ENCODE measurements around the gene PBX1.
A peak's percentile ranks its signal among the peaks of the same experiment; 100 is the strongest.
"Not testable (repeated sequence)": the region's sequence is repeated elsewhere in the genome, so short reads cannot be mapped to it uniquely, and the experiment has no call there.

PBX1 gene
- total RNA-seq, result 1.6 to 1.9 reads per million in 2 donors

DNA sequence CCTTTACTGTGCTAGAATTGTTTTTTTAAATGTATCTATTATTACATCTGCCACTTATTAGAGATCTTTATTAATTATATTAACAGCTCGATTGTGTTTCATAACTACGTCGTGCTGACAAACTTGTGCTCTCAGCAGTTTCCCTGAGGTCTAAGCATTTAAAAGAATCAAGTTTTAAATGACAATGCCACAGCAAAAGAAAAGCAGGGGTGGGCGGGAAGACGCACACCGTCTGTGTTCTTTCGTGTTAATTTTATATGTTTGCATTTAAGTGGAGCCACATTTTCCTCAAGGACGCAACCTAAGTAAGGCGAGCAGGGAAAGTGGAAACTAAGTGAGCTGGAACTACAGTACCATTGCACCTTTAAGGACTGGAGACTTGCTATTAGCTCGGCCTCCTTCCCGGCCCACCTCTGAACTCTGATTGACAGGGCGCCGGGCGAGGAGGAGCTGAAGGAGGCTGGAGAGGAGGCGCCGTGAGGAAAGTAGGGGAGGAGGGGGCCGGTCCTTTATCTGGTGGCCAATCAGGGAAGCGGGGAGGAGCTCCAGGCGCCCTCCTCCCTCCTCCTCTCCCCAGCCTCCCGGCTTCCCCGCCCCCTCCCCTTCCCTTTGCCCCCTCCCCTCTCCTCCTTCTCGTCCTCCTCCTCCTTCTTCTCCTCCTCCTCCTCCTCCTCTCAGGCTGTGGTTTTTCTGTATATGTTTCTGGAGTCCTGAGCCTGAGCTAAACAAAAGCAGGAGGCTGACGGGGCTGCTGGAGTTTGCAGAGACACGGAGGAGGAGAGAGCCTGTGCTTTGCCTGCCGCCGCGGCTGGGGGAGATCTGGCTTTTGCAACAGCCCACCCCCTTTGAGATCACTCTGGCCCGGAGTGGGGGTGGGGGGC lies at the start of gene PBX1:
PBX1 (plus strand) TSS at position 724 of the 881 bp plus-strand sequence.
- peak in 4 of 5 experiments; percentile 20 to 88 (median 38) for DNase-seq

- no peak for DNase-seq
Measured at GRCh38 chr1:164510435-164510834, 48.5 kb upstream of the PBX1 start.

DNA sequence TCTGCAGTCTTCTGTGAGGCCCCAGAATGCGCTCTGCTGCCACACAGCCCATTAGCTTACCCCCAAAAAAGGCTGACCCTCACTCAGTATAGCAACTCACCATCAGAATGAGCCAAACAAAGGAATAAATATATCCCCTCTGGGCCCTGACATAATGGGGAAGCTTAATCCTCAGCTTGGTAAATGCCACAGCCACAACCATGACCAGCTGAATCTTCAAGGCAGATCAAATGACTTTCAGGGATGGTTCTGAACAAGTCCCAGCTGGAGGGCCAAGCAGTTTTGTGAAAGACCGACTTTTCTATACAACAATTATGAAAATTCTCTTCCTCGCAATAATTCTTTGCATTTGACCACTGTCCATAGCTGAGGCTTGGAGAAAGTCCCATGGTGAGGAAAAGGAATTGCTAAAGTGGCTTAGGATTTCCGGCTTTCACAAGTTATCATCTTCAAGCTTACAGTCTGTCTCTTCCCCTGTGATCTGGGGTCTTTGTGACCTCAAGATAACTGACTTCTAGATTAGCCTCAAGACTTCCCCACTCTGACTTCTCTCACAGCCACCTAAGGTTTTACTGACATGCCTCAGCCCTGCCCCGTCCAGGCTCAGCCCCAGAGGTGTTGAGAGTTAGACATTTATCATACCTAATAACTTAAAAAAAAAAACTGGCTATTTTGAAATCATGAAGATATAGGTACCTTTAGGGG lies 47.8 kb upstream of the PBX1 start:
- no peak for DNase-seq

DNA sequence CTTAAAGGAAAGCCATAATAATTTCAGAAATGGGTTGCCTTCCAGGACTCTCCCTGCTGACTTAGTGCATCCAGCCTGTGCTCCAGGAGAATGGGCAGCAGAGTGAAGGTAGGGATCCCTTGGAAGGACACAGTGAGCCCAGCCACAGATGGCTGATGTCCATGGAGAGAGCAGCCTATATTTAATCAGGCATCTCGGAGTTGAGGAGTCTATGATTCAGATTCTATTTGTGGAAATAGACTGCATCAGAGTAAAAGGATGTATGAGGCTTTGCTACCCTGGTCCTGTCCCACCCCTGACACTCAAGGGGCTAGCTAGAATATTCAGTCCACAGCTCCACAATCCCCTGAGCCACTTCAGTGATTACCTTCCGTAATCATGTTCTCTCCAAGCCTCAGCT lies 43.8 kb upstream of the PBX1 start:
- no peak for DNase-seq

GRCh38 chr1:164515711-164516331 lies 43.2 kb upstream of the PBX1 start:
- DNase-seq, result no peak

- no peak for DNase-seq
Measured at GRCh38 chr1:164516591-164516990, 42.4 kb upstream of the PBX1 start.

DNA sequence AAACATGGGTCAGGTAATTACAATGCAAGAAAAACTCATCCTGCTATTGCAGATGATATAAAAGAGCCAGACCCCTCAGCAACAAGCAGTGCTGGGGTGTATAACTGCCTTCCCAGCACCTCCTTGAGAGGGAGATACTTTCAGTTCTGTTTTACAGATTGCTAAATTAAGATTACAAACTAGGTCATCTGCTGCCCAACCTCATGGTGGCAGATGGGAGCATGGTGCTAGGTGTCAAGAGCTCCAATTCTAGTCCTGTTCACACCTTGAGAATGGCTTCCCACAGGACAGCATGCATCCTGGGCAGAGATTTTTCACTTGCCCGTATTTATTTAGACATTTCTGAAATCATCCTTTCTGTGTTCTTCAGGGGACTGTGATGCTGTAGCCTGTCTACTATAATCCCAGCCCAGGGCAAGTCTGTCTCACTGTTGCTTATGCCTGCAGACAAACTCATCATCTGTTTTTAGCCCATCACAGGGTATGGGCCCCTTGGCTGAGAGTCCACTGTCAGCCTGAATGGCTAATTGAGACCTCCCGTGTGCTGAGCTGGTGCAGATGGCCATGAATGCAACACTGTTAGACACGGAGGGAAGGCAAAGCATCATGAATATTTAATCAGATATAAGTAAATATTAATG lies 40.2 kb upstream of the PBX1 start:
- DNase-seq, result no peak

- DNase-seq, result no peak
Measured at GRCh38 chr1:164519426-164519825, 39.6 kb upstream of the PBX1 start.

GRCh38 chr1:164524810-164525209 lies 34.2 kb upstream of the PBX1 start:
- no peak for DNase-seq

DNA sequence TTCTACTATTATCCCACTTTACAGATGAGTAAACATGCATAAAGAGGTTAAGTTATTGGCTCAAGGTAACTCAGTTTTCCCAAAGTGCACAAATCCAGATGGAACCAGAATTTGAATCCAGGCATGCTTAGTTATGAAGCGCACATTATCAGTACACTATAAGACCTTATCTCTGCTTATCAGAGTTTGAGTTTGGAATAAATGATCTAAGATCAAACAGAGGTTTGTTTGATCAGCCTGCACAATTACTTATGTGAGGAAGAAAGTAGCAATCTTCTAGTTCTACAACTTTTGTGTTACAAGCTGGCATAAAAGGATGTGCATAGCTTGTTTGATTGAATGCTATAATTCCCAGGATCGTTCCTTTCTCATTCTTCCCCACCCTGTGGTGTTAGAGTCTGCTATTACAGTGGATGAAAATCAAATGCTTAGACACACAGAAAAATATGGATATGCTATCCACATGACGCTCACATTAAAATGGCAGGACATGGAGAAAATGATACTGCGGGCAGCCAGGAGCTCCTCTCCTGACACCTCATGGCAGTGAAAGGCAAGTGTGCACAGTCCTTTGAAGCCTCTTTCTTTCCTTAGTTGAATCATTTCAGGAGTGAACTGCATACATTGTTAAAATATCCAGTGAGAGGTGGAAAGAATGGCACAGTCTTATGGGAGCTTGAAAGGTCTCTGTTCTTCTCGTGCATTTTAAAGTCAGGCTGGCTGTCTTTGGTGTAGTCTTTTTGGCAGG lies 23.9 kb upstream of the PBX1 start:
- no peak for DNase-seq

DNA sequence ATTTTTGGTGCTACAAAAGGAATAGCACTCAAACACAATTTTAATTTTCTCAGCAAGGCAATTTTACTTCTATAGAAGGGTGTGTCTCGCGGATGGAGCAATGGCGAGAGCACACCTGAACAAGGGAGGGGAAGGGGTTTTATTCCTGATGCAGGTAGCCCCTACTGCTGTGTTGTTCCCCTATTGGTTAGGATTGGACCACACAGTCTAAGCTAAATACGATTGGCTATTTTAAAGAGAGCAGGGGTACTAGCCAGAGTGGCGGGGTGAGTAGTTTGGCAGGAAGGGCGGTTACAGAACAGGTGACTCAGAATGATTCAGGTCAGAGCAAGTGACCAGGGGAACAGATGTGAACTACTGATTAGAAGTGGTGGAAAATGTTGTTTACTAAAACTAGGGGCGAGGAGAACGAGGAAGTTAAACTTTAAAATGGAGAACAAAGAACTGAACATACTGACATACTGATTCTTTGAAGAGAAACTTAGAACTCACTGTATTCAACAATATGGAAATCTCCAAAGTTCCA lies 6.5 kb upstream of the PBX1 start:
- DNase-seq, result not testable (repeated sequence)

- DNase-seq, result no peak
Measured at GRCh38 chr1:164557270-164557669, 1.7 kb upstream of the PBX1 start.

GRCh38 chr1:164559342-164560051 lies 513 bp downstream of the PBX1 start:
- no peak for DNase-seq

- DNase-seq, result no peak
Measured at GRCh38 chr1:164560121-164560541, 1.1 kb downstream of the PBX1 start.

DNA sequence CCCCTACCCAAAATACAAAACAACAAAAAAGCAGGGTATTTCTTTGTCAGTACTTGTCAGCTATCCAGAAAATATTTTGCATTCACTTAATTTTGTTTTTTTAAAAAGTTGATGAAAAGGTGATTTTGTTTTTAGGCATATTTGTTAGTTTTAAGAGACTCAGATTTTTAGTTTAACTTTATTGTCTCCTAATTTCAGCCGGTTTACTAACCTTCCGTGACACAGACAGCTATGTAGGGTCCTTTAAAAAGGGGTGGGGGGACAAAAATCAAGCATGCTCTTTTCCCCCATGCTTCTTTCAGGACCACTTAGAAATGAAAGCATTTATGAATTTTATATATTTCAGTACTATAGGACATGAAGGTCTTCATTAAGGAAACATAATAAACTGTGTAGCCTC lies 1.6 kb downstream of the PBX1 start:
- no peak for DNase-seq

DNA sequence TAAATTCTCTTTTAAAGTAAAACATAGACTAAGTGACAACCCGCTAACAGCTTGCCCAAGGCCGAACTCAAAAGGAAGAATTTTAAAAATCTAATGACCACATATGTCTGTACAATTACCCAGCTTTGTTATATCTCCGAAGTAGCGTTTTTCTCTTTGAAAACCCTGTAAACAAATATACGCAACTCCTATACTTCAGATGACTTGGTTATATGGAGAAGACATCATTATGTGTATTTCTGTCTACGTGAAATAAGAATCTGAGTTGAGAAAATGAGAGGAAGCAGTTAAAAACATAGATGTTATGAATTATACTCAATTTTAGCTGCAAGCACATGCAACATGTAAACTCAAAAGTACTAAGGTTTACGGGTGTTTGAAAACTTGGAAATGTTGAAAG lies 2.0 kb downstream of the PBX1 start:
- no peak for DNase-seq

DNA sequence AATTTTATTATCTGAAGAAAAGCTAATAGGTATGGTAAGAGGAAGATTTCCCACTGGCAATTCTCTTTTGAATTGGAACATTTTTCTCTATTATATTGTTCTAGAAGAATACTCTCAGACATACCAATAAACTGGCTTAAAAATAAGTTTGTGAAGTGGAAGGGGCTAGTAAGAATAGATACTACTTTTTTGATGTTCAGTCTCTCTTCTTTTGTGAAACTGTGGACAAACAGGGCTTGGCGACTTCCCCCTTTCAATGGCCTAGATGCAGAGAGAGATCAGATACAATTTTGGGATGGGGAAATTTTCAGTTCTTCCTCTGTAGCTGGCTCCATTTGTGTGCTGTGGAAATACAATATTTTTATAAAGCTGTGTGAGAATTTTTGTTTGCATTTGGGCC lies 2.5 kb downstream of the PBX1 start:
- DNase-seq, result no peak

DNA sequence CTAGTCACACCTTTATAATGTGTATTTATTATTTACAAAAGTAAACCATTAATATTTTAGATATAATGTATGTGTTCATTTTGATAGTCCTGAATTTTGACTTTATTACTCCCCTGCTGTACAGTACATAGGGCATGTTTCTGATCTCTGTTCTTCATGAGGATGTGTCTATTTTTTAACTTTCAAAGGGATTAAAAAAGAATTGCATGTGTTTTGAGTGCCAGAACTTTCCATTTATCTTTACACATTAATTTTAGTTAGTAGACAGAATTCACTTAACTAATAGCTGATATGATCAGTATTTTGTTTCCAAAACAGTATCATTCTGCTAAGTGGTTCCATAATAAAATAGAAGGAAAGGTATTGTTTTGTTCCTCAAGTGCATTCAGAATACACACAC lies 3.1 kb downstream of the PBX1 start:
- no peak for DNase-seq

GRCh38 chr1:164562511-164562910 lies 3.5 kb downstream of the PBX1 start:
- no peak for DNase-seq

- DNase-seq, result no peak
Measured at GRCh38 chr1:164562947-164563520, 4.0 kb downstream of the PBX1 start.

All from T-helper 2 cell (primary cell).